T-helper 22 cell (primary cell): Measurements from ENCODE around the gene CSNK1G2.

ENCODE experiments used
- DNase-seq: peaks from one replicate; pipeline ENCODE4 v3.0.0-alpha.2; 2020; ENCODE audit warnings: low read depth

Gene CSNK1G2

GRCh38 chr19:2018752-2019151, 77.8 kb downstream of the CSNK1G2 start:
- DNase-seq: no peak

GRCh38 chr19:2021453-2022140, 80.6 kb downstream of the CSNK1G2 start:
- no peak for DNase-seq

GRCh38 chr19:2022289-2022688, 81.3 kb downstream of the CSNK1G2 start:
- no peak for DNase-seq

- DNase-seq: no peak
Measured at GRCh38 chr19:2026770-2027169, 85.8 kb downstream of the CSNK1G2 start.

GRCh38 chr19:2027361-2027760, 86.4 kb downstream of the CSNK1G2 start:
- no peak for DNase-seq
